Ishikawa (cell line): ENCODE results near the gene NUDT5.
A peak's percentile ranks its signal among the peaks of the same experiment; 100 is the strongest.

Experiments
- CEBPB ChIP-seq: IDR thresholded peaks from 2 replicates; pipeline ENCODE4 v1.6.1; 2012
- CREB1 ChIP-seq: IDR thresholded peaks from 2 replicates; pipeline ENCODE4 v1.6.1; 2012; ENCODE audit warnings: low read depth
- EGR1 ChIP-seq: IDR thresholded peaks from 2 replicates; pipeline ENCODE4 v1.6.1; 2012
- EP300 ChIP-seq: IDR thresholded peaks from 2 replicates; pipeline ENCODE4 v1.6.1; 2012; ENCODE audit warnings: borderline replicate concordance
- FOXM1 ChIP-seq: IDR thresholded peaks from 2 replicates; pipeline ENCODE4 v1.6.1; 2012; ENCODE audit warnings: low read depth, borderline replicate concordance
- MAX ChIP-seq: IDR thresholded peaks from 2 replicates; pipeline ENCODE4 v1.6.1; 2012
- NFIC ChIP-seq: IDR thresholded peaks from 2 replicates; pipeline ENCODE4 v1.6.1; 2012
- RAD21 ChIP-seq: IDR thresholded peaks from 2 replicates; pipeline ENCODE4 v1.6.1; 2012; ENCODE audit warnings: low read depth
- REST ChIP-seq: IDR thresholded peaks from 2 replicates; pipeline ENCODE4 v1.6.1; 2012; ENCODE audit warnings: low read depth, mild to moderate bottlenecking
- TAF1 ChIP-seq: IDR thresholded peaks from 2 replicates; pipeline ENCODE4 v1.6.1; 2012; ENCODE audit warnings: low read depth, mild to moderate bottlenecking
- TCF12 ChIP-seq: IDR thresholded peaks from 2 replicates; pipeline ENCODE4 v1.6.1; 2012; ENCODE audit warnings: low read depth
- TEAD4 ChIP-seq: IDR thresholded peaks from 2 replicates; pipeline ENCODE4 v1.6.1; 2012
- USF1 ChIP-seq: IDR thresholded peaks from 2 replicates; pipeline ENCODE4 v1.6.1; 2012
- YY1 ChIP-seq: IDR thresholded peaks from 2 replicates; pipeline ENCODE4 v1.6.1; 2012; ENCODE audit warnings: low read depth
- ZBTB7A ChIP-seq: IDR thresholded peaks from 2 replicates; pipeline ENCODE4 v1.6.1; 2012; ENCODE audit warnings: low read depth

Gene NUDT5

GRCh38 chr10:12237265-12238220 is 41.9 kb upstream of the NUDT5 start:
- no peak for TF ChIP-seq TEAD4
- no peak for TF ChIP-seq YY1

GRCh38 chr10:12235796-12236195 is 40.1 kb upstream of the NUDT5 start:
- no peak for TF ChIP-seq TEAD4

- TF ChIP-seq FOXM1 (no peak), TEAD4 (no peak), TAF1 (no peak)
Observed at GRCh38 chr10:12235116-12235694, 39.5 kb upstream of the NUDT5 start.

- TF ChIP-seq ZBTB7A (no peak), YY1 (no peak), NFIC (no peak), RAD21 (no peak), TCF12 (no peak)
Observed at GRCh38 chr10:12228851-12229250, 33.2 kb upstream of the NUDT5 start.

GRCh38 chr10:12225444-12225843 is 29.8 kb upstream of the NUDT5 start:
- TF ChIP-seq ZBTB7A (no peak), FOXM1 (no peak)

- TF ChIP-seq NFIC: no peak
- no peak for TF ChIP-seq USF1
- TF ChIP-seq CEBPB: no peak
- no peak for TF ChIP-seq FOXM1
- TF ChIP-seq EP300: no peak
- TF ChIP-seq CREB1: no peak
- no peak for TF ChIP-seq REST
- TF ChIP-seq EGR1: no peak
- TF ChIP-seq TCF12: no peak
- TF ChIP-seq TEAD4: no peak
- TF ChIP-seq YY1: no peak
Observed at GRCh38 chr10:12221323-12222298, 25.9 kb upstream of the NUDT5 start.

- TF ChIP-seq TCF12 (no peak), EP300 (no peak)
Observed at GRCh38 chr10:12218991-12219390, 23.3 kb upstream of the NUDT5 start.

GRCh38 chr10:12214763-12215218 is 19.1 kb upstream of the NUDT5 start:
- no peak for TF ChIP-seq ZBTB7A
- TF ChIP-seq YY1: no peak
- no peak for TF ChIP-seq TEAD4
- no peak for TF ChIP-seq EP300
- no peak for TF ChIP-seq CEBPB
- TF ChIP-seq NFIC: no peak
- no peak for TF ChIP-seq EGR1
- peak; percentile 31; the same call in 1 of the 2 replicates for TF ChIP-seq RAD21

GRCh38 chr10:12214093-12214492 is 18.4 kb upstream of the NUDT5 start:
- TF ChIP-seq EGR1 (no peak), CEBPB (no peak), REST (no peak), TAF1 (no peak), EP300 (no peak), FOXM1 (no peak), CREB1 (no peak), RAD21 (no peak), NFIC (no peak), YY1 (no peak), USF1 (no peak), MAX (no peak), TCF12 (no peak), TEAD4 (no peak), ZBTB7A (no peak)
